Measurements from ENCODE around the gene CCNG1. TPM values are rescaled to one million over a fixed set of nuclear protein-coding genes. Genes with fewer than 3 reads are reported as not detected.
A peak's percentile ranks its signal among the peaks of the same experiment; 100 is the strongest.

Gene CCNG1
- polyA plus RNA-seq, 3 donors: 13.1 to 48.9 (median 46.0) TPM

GRCh38 chr5:163458778-163459385 lies 21.5 kb downstream of the CCNG1 start:
- intact Hi-C loops (cut with micrococcal nuclease): no loop called here
- Histone ChIP-seq H3K27me3 (ENCODE audit: control insufficient read depth in 2 of 2, insufficient read depth in 2 of 2, low read length in 2 of 2) (no peaks in the 10 kb centered on the region), H3K9ac (ENCODE audit: insufficient read depth, low read length, poor library complexity, severe bottlenecking) (peak overlapping the region; percentile 93), H3K4me2 (replicated peaks; ENCODE audit: extremely low read depth, low read length, poor library complexity, severe bottlenecking) (peak overlapping the region; percentile 96), H2AFZ (ENCODE audit: insufficient read depth, low read depth, low read length, poor library complexity, severe bottlenecking) (peak overlapping the region; percentile 97), H3K4me1 (ENCODE audit: control insufficient read depth in 1 of 2, insufficient read depth in 2 of 2, low read length in 2 of 2) (peaks cover 24 to 33% of the 10 kb centered on the region in 2 donors), H3K4me3 (replicated peaks in 1 of 3; ENCODE audit: low read depth in 2 of 3, low read length in 3 of 3) (peak overlapping the region; percentile 76 to 92 (median 81)), H3K79me2 (ENCODE audit: insufficient read depth, low read length) (peaks cover 63% of the 10 kb centered on the region), H3K27ac (ENCODE audit: low read depth in 1 of 2, low read length in 2 of 2) (peak overlapping the region in 1 of 2 donors; percentile 99), H3K9me3 (replicated peaks in 1 of 2; ENCODE audit: control insufficient read depth in 1 of 2, insufficient read depth in 1 of 2, low read length in 2 of 2) (no peaks in the 10 kb centered on the region), H4K20me1 (ENCODE audit: insufficient read depth, low read length) (no peaks in the 10 kb centered on the region), H3K36me3 (replicated peaks in 1 of 2; ENCODE audit: control insufficient read depth in 1 of 2, insufficient read depth in 2 of 2, low read length in 2 of 2) (peaks cover 8 to 22% of the 10 kb centered on the region in 2 donors)
- TF ChIP-seq CTCF (IDR thresholded peaks at IDR 0.05): no peak
- Mint-ChIP-seq H3K4me1 (peaks cover 30% of the 10 kb centered on the region), H3K9me3 (peaks cover 0 to 1% (median 0%) of the 10 kb centered on the region in 7 donors), H3K27ac (peak overlapping the region; percentile 97 to 100 (median 99)), H3K27me3 (ENCODE audit: low read depth in 3 of 3) (peaks cover 0 to 4% (median 0%) of the 10 kb centered on the region in 3 donors), H3K36me3 (peaks cover 21 to 24% of the 10 kb centered on the region in 2 donors), H3K4me3 (peak overlapping the region; percentile 92 to 96)
- WGBS (ENCODE audit: insufficient coverage): no CpG with 5 or more reads among the region's 6 CpGs
- no peak for DNase-seq

GRCh38 chr5:163459462-163459818 lies 22.0 kb downstream of the CCNG1 start:
- intact Hi-C loops (cut with micrococcal nuclease): no loop called here
- Histone ChIP-seq H2AFZ (ENCODE audit: insufficient read depth, low read depth, low read length, poor library complexity, severe bottlenecking) (peak overlapping the region; percentile 97), H3K79me2 (ENCODE audit: insufficient read depth, low read length) (peaks cover 69% of the 10 kb centered on the region), H3K9ac (ENCODE audit: insufficient read depth, low read length, poor library complexity, severe bottlenecking) (peak overlapping the region; percentile 93), H3K4me2 (replicated peaks; ENCODE audit: extremely low read depth, low read length, poor library complexity, severe bottlenecking) (peak overlapping the region; percentile 96), H3K4me1 (ENCODE audit: control insufficient read depth in 1 of 2, insufficient read depth in 2 of 2, low read length in 2 of 2) (peaks cover 24 to 33% of the 10 kb centered on the region in 2 donors), H3K27ac (ENCODE audit: low read depth in 1 of 2, low read length in 2 of 2) (peak overlapping the region; percentile 94 to 99), H3K9me3 (replicated peaks in 1 of 2; ENCODE audit: control insufficient read depth in 1 of 2, insufficient read depth in 1 of 2, low read length in 2 of 2) (no peaks in the 10 kb centered on the region), H3K4me3 (replicated peaks in 1 of 3; ENCODE audit: low read depth in 2 of 3, low read length in 3 of 3) (peak overlapping the region; percentile 76 to 92 (median 81)), H3K27me3 (ENCODE audit: control insufficient read depth in 2 of 2, insufficient read depth in 2 of 2, low read length in 2 of 2) (no peaks in the 10 kb centered on the region), H3K36me3 (replicated peaks in 1 of 2; ENCODE audit: control insufficient read depth in 1 of 2, insufficient read depth in 2 of 2, low read length in 2 of 2) (peaks cover 8 to 20% of the 10 kb centered on the region in 2 donors), H4K20me1 (ENCODE audit: insufficient read depth, low read length) (no peaks in the 10 kb centered on the region)
- Mint-ChIP-seq H3K9me3 (peaks cover 0 to 1% (median 0%) of the 10 kb centered on the region in 7 donors), H3K27me3 (ENCODE audit: low read depth in 3 of 3) (peaks cover 0 to 4% (median 0%) of the 10 kb centered on the region in 3 donors), H3K4me3 (peak overlapping the region; percentile 92 to 96), H3K27ac (peak overlapping the region; percentile 97 to 100 (median 99)), H3K4me1 (peaks cover 30% of the 10 kb centered on the region), H3K36me3 (peaks cover 23 to 24% of the 10 kb centered on the region in 2 donors)
- DNase-seq: no peak
- 0% methylated on average over 8 of the region's 12 CpGs for WGBS (ENCODE audit: insufficient coverage)
- no peak for TF ChIP-seq CTCF (IDR thresholded peaks at IDR 0.05)

All from CD14-positive monocyte (primary cell).